H9 (cell line): Measurements from ENCODE around the gene CCDC170. TPM values are rescaled to one million over a fixed set of nuclear protein-coding genes. Genes with fewer than 3 reads are reported as not detected.

Source experiments
- DNase-seq: peaks from one replicate; pipeline ENCODE4 v3.0.0-alpha.2; 2017
- H2AFZ ChIP-seq: one replicate; pipeline ENCODE4 v1.6.1; 2013; ENCODE audit warnings: mild to moderate bottlenecking, low read length, control low read depth, moderate library complexity
- H2AK5ac ChIP-seq: 2 replicates; pipeline ENCODE4 v1.6.1; 2013; ENCODE audit warnings: low read length, control low read depth, mixed read lengths; ENCODE audit not compliant: insufficient read length
- H2BK120ac ChIP-seq: one replicate; pipeline ENCODE4 v1.6.1; 2013; ENCODE audit warnings: low read depth, mild to moderate bottlenecking, low read length, control low read depth, inconsistent platforms; ENCODE audit not compliant: poor library complexity, severe bottlenecking
- H2BK12ac ChIP-seq: 2 replicates; pipeline ENCODE4 v1.6.1; 2013; ENCODE audit warnings: low read length, control low read depth, mixed read lengths, low read depth; ENCODE audit not compliant: insufficient read length
- H2BK15ac ChIP-seq: 2 replicates; pipeline ENCODE4 v1.6.1; 2013; ENCODE audit warnings: low read depth, low read length, control low read depth
- H2BK20ac ChIP-seq: one replicate; pipeline ENCODE4 v1.6.1; 2013; ENCODE audit warnings: low read depth, mild to moderate bottlenecking, low read length, control low read depth, inconsistent platforms; ENCODE audit not compliant: poor library complexity, severe bottlenecking
- H2BK5ac ChIP-seq: 2 replicates; pipeline ENCODE4 v1.6.1; 2013; ENCODE audit warnings: low read length, control low read depth, mixed read lengths; ENCODE audit not compliant: insufficient read length
- H3K14ac ChIP-seq: 2 replicates; pipeline ENCODE4 v1.6.1; 2013; ENCODE audit warnings: low read length, control low read depth; ENCODE audit not compliant: insufficient read depth
- H3K18ac ChIP-seq: 2 replicates; pipeline ENCODE4 v1.6.1; 2013; ENCODE audit warnings: low read depth, mild to moderate bottlenecking, mixed read lengths, low read length, control low read depth; ENCODE audit not compliant: insufficient read length
- H3K23ac ChIP-seq: 2 replicates; pipeline ENCODE4 v1.6.1; 2013; ENCODE audit warnings: low read length, control low read depth, mixed read lengths, low read depth; ENCODE audit not compliant: insufficient read length
- H3K23me2 ChIP-seq: 2 replicates; pipeline ENCODE4 v1.6.1; 2013; ENCODE audit warnings: low read depth, mild to moderate bottlenecking, mixed read lengths, low read length, control low read depth; ENCODE audit not compliant: insufficient read length, poor library complexity, severe bottlenecking
- H3K27ac ChIP-seq: 2 replicates; pipeline ENCODE4 v1.5.1; 2013; ENCODE audit warnings: low read length, control low read depth, mixed read lengths, low read depth; ENCODE audit not compliant: insufficient read length
- H3K27me3 ChIP-seq: 2 replicates; pipeline ENCODE4 v1.6.1; 2013; ENCODE audit warnings: low read length, control low read depth, inconsistent platforms; ENCODE audit not compliant: insufficient read depth
- H3K4ac ChIP-seq: 2 replicates; pipeline ENCODE4 v1.6.1; 2013; ENCODE audit warnings: low read depth, mild to moderate bottlenecking, control low read depth, inconsistent platforms, low read length, moderate library complexity
- H3K4me1 ChIP-seq: 2 replicates; pipeline ENCODE4 v1.6.1; 2013; ENCODE audit warnings: low read length, control low read depth, inconsistent platforms; ENCODE audit not compliant: insufficient read depth
- H3K4me2 ChIP-seq: 2 replicates; pipeline ENCODE4 v1.6.1; 2013; ENCODE audit warnings: low read length, control low read depth, mixed read lengths; ENCODE audit not compliant: insufficient read length, insufficient read depth
- H3K56ac ChIP-seq: 2 replicates; pipeline ENCODE4 v1.6.1; 2013; ENCODE audit warnings: low read depth, mild to moderate bottlenecking, mixed read lengths, low read length, control low read depth; ENCODE audit not compliant: insufficient read length
- H3K79me1 ChIP-seq: 2 replicates; pipeline ENCODE4 v1.6.1; 2013; ENCODE audit warnings: low read depth, mild to moderate bottlenecking, moderate library complexity, low read length, control low read depth, inconsistent platforms; ENCODE audit not compliant: insufficient read depth, poor library complexity, severe bottlenecking
- H3K79me2 ChIP-seq: 2 replicates; pipeline ENCODE4 v1.6.1; 2013; ENCODE audit warnings: low read length, control low read depth, inconsistent platforms; ENCODE audit not compliant: insufficient read depth
- H3K9ac ChIP-seq: 2 replicates; pipeline ENCODE4 v1.6.1; 2013; ENCODE audit warnings: low read length, control low read depth, mixed read lengths; ENCODE audit not compliant: insufficient read length; ENCODE audit errors: extremely low read depth
- H3K9me3 ChIP-seq: one replicate; pipeline ENCODE4 v1.6.1; 2013; ENCODE audit warnings: low read depth, low read length, inconsistent platforms; ENCODE audit not compliant: control insufficient read depth
- H3T11ph ChIP-seq: one replicate; pipeline ENCODE4 v1.6.1; 2013; ENCODE audit warnings: mild to moderate bottlenecking, low read length, control low read depth, inconsistent platforms
- H4K20me1 ChIP-seq: one replicate; pipeline ENCODE4 v1.6.1; 2013; ENCODE audit not compliant: control insufficient read depth, insufficient read length, insufficient read depth
- H4K5ac ChIP-seq: 2 replicates; pipeline ENCODE4 v1.6.1; 2013; ENCODE audit warnings: low read depth, mild to moderate bottlenecking, mixed read lengths, low read length, control low read depth; ENCODE audit not compliant: insufficient read length
- H4K8ac ChIP-seq: replicated peaks from 2 replicates; pipeline ENCODE4 v1.6.1; 2013; ENCODE audit warnings: low read length, control low read depth, mixed read lengths, low read depth; ENCODE audit not compliant: insufficient read length
- H4K91ac ChIP-seq: 2 replicates; pipeline ENCODE4 v1.6.1; 2013; ENCODE audit warnings: low read depth, mild to moderate bottlenecking, moderate library complexity, mixed read lengths, low read length, control low read depth; ENCODE audit not compliant: insufficient read length
- H3K27ac Mint-ChIP-seq, 3 experiments: 2 replicates in 2 of 3; 3 replicates in 1 of 3; pipeline ENCODE4 v1.8.0; 2020 to 2021; ENCODE audit warnings: mixed read lengths in 3 of 3, mild to moderate bottlenecking in 1 of 3, moderate library complexity in 1 of 3
- H3K27me3 Mint-ChIP-seq: 2 replicates; pipeline ENCODE4 v1.8.0; 2021; ENCODE audit warnings: low read depth, mild to moderate bottlenecking, moderate library complexity, mixed read lengths
- H3K36me3 Mint-ChIP-seq, 3 experiments: 2 replicates in 2 of 3; 3 replicates in 1 of 3; pipeline ENCODE4 v1.8.0; 2020 to 2021; ENCODE audit warnings: low read depth in 3 of 3, mixed read lengths in 3 of 3; ENCODE audit not compliant: insufficient read depth in 1 of 3
- H3K4me1 Mint-ChIP-seq, 2 experiments: 2 replicates each; pipeline ENCODE4 v1.8.0; 2020; ENCODE audit warnings: mixed read lengths in 2 of 2
- H3K4me3 Mint-ChIP-seq, 2 experiments: 2 replicates in 1 of 2; 3 replicates in 1 of 2; pipeline ENCODE4 v1.8.0; 2020 to 2021; ENCODE audit warnings: mild to moderate bottlenecking in 2 of 2, mixed read lengths in 2 of 2, moderate library complexity in 1 of 2
- H3K9me3 Mint-ChIP-seq, 2 experiments: 2 replicates in 1 of 2; 3 replicates in 1 of 2; pipeline ENCODE4 v1.8.0; 2020; ENCODE audit warnings: mild to moderate bottlenecking in 2 of 2, mixed read lengths in 2 of 2, moderate library complexity in 1 of 2
- CTCF ChIP-seq: fragments of 200-600 bp; sonication (generic); conservative IDR thresholded peaks from 3 replicates; pipeline ENCODE4 v1.8.0; 2021; ENCODE audit warnings: antibody characterized with exemption, mild to moderate bottlenecking
- WGBS: extraction: QIAGEN DNeasy Blood & Tissue Kit; methylation state at CpG from one replicate; pipeline ENCODE4 v1.1.7; 2013; ENCODE audit warnings: missing lambda C conversion rate, low lambda C conversion rate, mixed read lengths; ENCODE audit not compliant: insufficient read length; ENCODE audit errors: extremely low coverage; 5-methylcytosine and 5-hydroxymethylcytosine counted together
- total RNA-seq: library from RNA; stranded (reverse); gene quantifications from 2 replicates; pipeline ENCODE4 v1.2.1, GENCODE V29; 2021

CCDC170 gene
- total RNA-seq, 1 experiment from 2014 or later, result 0.07 TPM

- H2BK20ac ChIP-seq, result no peak overlapping the region
- H3K56ac ChIP-seq, result no peak overlapping the region
- H2BK120ac ChIP-seq, result no peak overlapping the region
- no peaks in the 10 kb centered on the region for H3K9me3 ChIP-seq
- H3K27me3 Mint-ChIP-seq, result 0 out of 2 replicates have a peak, but pooled peaks cover 2% of the 10 kb centered on the region
- H2BK12ac ChIP-seq, result no peak overlapping the region
- no peak overlapping the region for H3K27ac ChIP-seq
- no peak overlapping the region for H3K4me3 Mint-ChIP-seq
- H2AK5ac ChIP-seq, result no peak overlapping the region
- no peak overlapping the region for H3K9ac ChIP-seq
- no peaks in the 10 kb centered on the region for H3K79me1 ChIP-seq
- H3T11ph ChIP-seq, result no peak overlapping the region
- H3K4me1 Mint-ChIP-seq, result no peaks in the 10 kb centered on the region
- H3K27ac Mint-ChIP-seq, result no peak overlapping the region
- peaks cover 0 to 11% (median 6%) of the 10 kb centered on the region in 3 experiments; a peak in 4 of 7 replicates for H3K36me3 Mint-ChIP-seq
- no peaks in the 10 kb centered on the region for H3K79me2 ChIP-seq
- no peak overlapping the region for H4K91ac ChIP-seq
- no peak overlapping the region for H4K8ac ChIP-seq
- no CpG with 5 or more reads among the region's 1 CpG for WGBS
- no peak overlapping the region for H3K4me2 ChIP-seq
- H3K27me3 ChIP-seq, result no peaks in the 10 kb centered on the region
- no peak for DNase-seq
- H3K14ac ChIP-seq, result no peak overlapping the region
- no peak overlapping the region for H4K5ac ChIP-seq
- TF ChIP-seq CTCF, result no peak
- H3K4me1 ChIP-seq, result no peaks in the 10 kb centered on the region
- no peak overlapping the region for H3K18ac ChIP-seq
- H2BK5ac ChIP-seq, result no peak overlapping the region
- no peak overlapping the region for H3K4ac ChIP-seq
- H3K23me2 ChIP-seq, result no peaks in the 10 kb centered on the region
- H2AFZ ChIP-seq, result no peak overlapping the region
- H3K9me3 Mint-ChIP-seq, result peaks cover 16 to 20% of the 10 kb centered on the region in 2 experiments
- no peak overlapping the region for H3K23ac ChIP-seq
- H4K20me1 ChIP-seq, result no peaks in the 10 kb centered on the region
- H2BK15ac ChIP-seq, result no peak overlapping the region
These were observed 72.1 kb downstream of the CCDC170 start for GRCh38 chr6:151565940-151566339.
